HG03558 (cell line): ENCODE data around the gene MMP14.
"Not testable (repeated sequence)": the region's sequence is repeated elsewhere in the genome, so short reads cannot be mapped to it uniquely, and the experiment has no call there.

Experiments
- ATAC-seq: cut with Tn5 transposase; IDR thresholded peaks from one replicate; pipeline ENCODE4 v1.9.1; 2021; ENCODE audit warnings: moderate number of reproducible peaks; ENCODE audit not compliant: unreplicated experiment; ENCODE audit errors: extremely low read depth

The MMP14 gene

GRCh38 chr14:22813145-22813544, 23.2 kb upstream of the MMP14 start:
- ATAC-seq, result no peak

GRCh38 chr14:22814373-22814772, 22.0 kb upstream of the MMP14 start:
- no peak for ATAC-seq

- ATAC-seq, result no peak
Measured at GRCh38 chr14:22814941-22815713, 21.3 kb upstream of the MMP14 start, which contains the start of gene SLC7A7. Gene SLC7A7 (minus strand): TSS chr14:22815435. CDS start chr14:22813398, 2,037 bp downstream.

- no peak for ATAC-seq
Measured at GRCh38 chr14:22819151-22819988, 17.0 kb upstream of the MMP14 start.

- no peak for ATAC-seq
Measured at GRCh38 chr14:22820731-22821130, 15.7 kb upstream of the MMP14 start.

- no peak for ATAC-seq
Measured at GRCh38 chr14:22821193-22822015, 15.0 kb upstream of the MMP14 start.

- ATAC-seq, result no peak
Measured at GRCh38 chr14:22822016-22822570, 14.3 kb upstream of the MMP14 start.

- no peak for ATAC-seq
Measured at GRCh38 chr14:22822571-22823098, 13.8 kb upstream of the MMP14 start.

- no peak for ATAC-seq
Measured at GRCh38 chr14:22824711-22825359, 11.6 kb upstream of the MMP14 start.

- ATAC-seq, result not testable (repeated sequence)
Measured at GRCh38 chr14:22829076-22829660, 7.2 kb upstream of the MMP14 start.

- ATAC-seq, result peak; percentile 49
Measured at GRCh38 chr14:22829661-22830442, 6.5 kb upstream of the MMP14 start, which contains the start of gene MRPL52. Gene MRPL52 (plus strand): TSS chr14:22829887. CDS start chr14:22829913, 26 bp downstream.

- no peak for ATAC-seq
Measured at GRCh38 chr14:22830443-22831010, 5.9 kb upstream of the MMP14 start.

- no peak for ATAC-seq
Measured at GRCh38 chr14:22835505-22835904, 880 bp upstream of the MMP14 start.

GRCh38 chr14:22837114-22837749, 847 bp downstream of the MMP14 start:
- no peak for ATAC-seq

- ATAC-seq, result no peak
Measured at GRCh38 chr14:22837750-22838538, 1.6 kb downstream of the MMP14 start.

- no peak for ATAC-seq
Measured at GRCh38 chr14:22838631-22839041, 2.3 kb downstream of the MMP14 start.
